ENCODE measurements around the gene PARVB.

PARVB gene

GRCh38 chr22:44133161-44133560 lies 109.1 kb downstream of the PARVB start:
- Histone ChIP-seq H3K27me3 (ENCODE audit: insufficient read depth, low read length) (no peaks in the 10 kb centered on the region), H3K36me3 (ENCODE audit: insufficient read depth, low read length) (peaks cover 60% of the 10 kb centered on the region), H3K9ac (ENCODE audit: low read length) (no peak overlapping the region), H3K4me1 (ENCODE audit: insufficient read depth, low read length, severe bottlenecking) (no peaks in the 10 kb centered on the region), H3K4me2 (ENCODE audit: low read length) (no peak overlapping the region), H2AFZ (ENCODE audit: low read length) (no peak overlapping the region), H3K9me3 (ENCODE audit: low read length) (peaks cover 6% of the 10 kb centered on the region), H3K79me2 (ENCODE audit: insufficient read depth, low read length) (no peaks in the 10 kb centered on the region), H3K9me2 (ENCODE audit: low read depth, low read length) (no peaks in the 10 kb centered on the region), H4K20me1 (ENCODE audit: insufficient read depth, low read length) (no peaks in the 10 kb centered on the region), H3K27ac (ENCODE audit: low read depth, low read length, poor library complexity, severe bottlenecking) (no peak overlapping the region), H3F3A (ENCODE audit: insufficient read depth, low read length) (no peaks in the 10 kb centered on the region), H3K4me3 (ENCODE audit: low read depth, low read length, poor library complexity, severe bottlenecking) (no peak overlapping the region)
- TF ChIP-seq EZH2 (IDR thresholded peaks at IDR 0.05; ENCODE audit: borderline replicate concordance, low read length) (no peak), CTCF (IDR thresholded peaks at IDR 0.05; ENCODE audit: low read length) (no peak)

GRCh38 chr22:44133901-44134571 lies 109.9 kb downstream of the PARVB start:
- Histone ChIP-seq H3K79me2 (ENCODE audit: insufficient read depth, low read length) (no peaks in the 10 kb centered on the region), H3K9me2 (ENCODE audit: low read depth, low read length) (no peaks in the 10 kb centered on the region), H4K20me1 (ENCODE audit: insufficient read depth, low read length) (no peaks in the 10 kb centered on the region), H3K4me1 (ENCODE audit: insufficient read depth, low read length, severe bottlenecking) (no peaks in the 10 kb centered on the region), H3K36me3 (ENCODE audit: insufficient read depth, low read length) (peaks cover 68% of the 10 kb centered on the region), H3K9ac (ENCODE audit: low read length) (no peak overlapping the region), H3K27me3 (ENCODE audit: insufficient read depth, low read length) (no peaks in the 10 kb centered on the region), H3K4me3 (ENCODE audit: low read depth, low read length, poor library complexity, severe bottlenecking) (no peak overlapping the region), H3K4me2 (ENCODE audit: low read length) (no peak overlapping the region), H3F3A (ENCODE audit: insufficient read depth, low read length) (no peaks in the 10 kb centered on the region), H3K9me3 (ENCODE audit: low read length) (peaks cover 6% of the 10 kb centered on the region), H3K27ac (ENCODE audit: low read depth, low read length, poor library complexity, severe bottlenecking) (no peak overlapping the region), H2AFZ (ENCODE audit: low read length) (no peak overlapping the region)
- TF ChIP-seq EZH2 (IDR thresholded peaks at IDR 0.05; ENCODE audit: borderline replicate concordance, low read length): no peak
- TF ChIP-seq CTCF (IDR thresholded peaks at IDR 0.05; ENCODE audit: low read length): no peak

GRCh38 chr22:44136112-44136511 lies 112.0 kb downstream of the PARVB start:
- TF ChIP-seq EZH2 (IDR thresholded peaks at IDR 0.05; ENCODE audit: borderline replicate concordance, low read length) (no peak), CTCF (IDR thresholded peaks at IDR 0.05; ENCODE audit: low read length) (no peak)
- H2AFZ ChIP-seq (ENCODE audit: low read length): no peak overlapping the region
- no peak overlapping the region for H3K9ac ChIP-seq (ENCODE audit: low read length)
- no peaks in the 10 kb centered on the region for H3F3A ChIP-seq (ENCODE audit: insufficient read depth, low read length)
- H3K4me2 ChIP-seq (ENCODE audit: low read length): no peak overlapping the region
- no peaks in the 10 kb centered on the region for H3K79me2 ChIP-seq (ENCODE audit: insufficient read depth, low read length)
- H3K4me1 ChIP-seq (ENCODE audit: insufficient read depth, low read length, severe bottlenecking): no peaks in the 10 kb centered on the region
- H3K27me3 ChIP-seq (ENCODE audit: insufficient read depth, low read length): no peaks in the 10 kb centered on the region
- no peak overlapping the region for H3K27ac ChIP-seq (ENCODE audit: low read depth, low read length, poor library complexity, severe bottlenecking)
- no peak overlapping the region for H3K4me3 ChIP-seq (ENCODE audit: low read depth, low read length, poor library complexity, severe bottlenecking)
- peaks cover 74% of the 10 kb centered on the region for H3K36me3 ChIP-seq (ENCODE audit: insufficient read depth, low read length)
- no peaks in the 10 kb centered on the region for H4K20me1 ChIP-seq (ENCODE audit: insufficient read depth, low read length)
- H3K9me3 ChIP-seq (ENCODE audit: low read length): peaks cover 6% of the 10 kb centered on the region
- no peaks in the 10 kb centered on the region for H3K9me2 ChIP-seq (ENCODE audit: low read depth, low read length)

Data from OCI-LY1 (cell line).